HG03135 (cell line): ENCODE results near the gene RENBP.

Experiments used
- ATAC-seq: cut with Tn5 transposase; IDR thresholded peaks from one replicate; pipeline ENCODE4 v1.9.1; 2021; ENCODE audit warnings: mild to moderate bottlenecking, moderate library complexity; ENCODE audit not compliant: unreplicated experiment

RENBP gene

GRCh38 chrX:153937056-153937455 lies 7.4 kb downstream of the RENBP start:
- no peak for ATAC-seq

GRCh38 chrX:153935326-153935851 lies 9.1 kb downstream of the RENBP start:
- peak; percentile 13 for ATAC-seq

- ATAC-seq, result peak; percentile 81
Observed at GRCh38 chrX:153934762-153935325, 9.6 kb downstream of the RENBP start, which contains the start of gene NAA10. NAA10 (minus strand) TSS chrX:153935037; CDS start chrX:153934904, 133 bp downstream.

GRCh38 chrX:153934148-153934761 lies 10.2 kb downstream of the RENBP start:
- peak; percentile 14 for ATAC-seq

- no peak for ATAC-seq
Observed at GRCh38 chrX:153933748-153934147, 10.7 kb downstream of the RENBP start.

- ATAC-seq, result no peak
Observed at GRCh38 chrX:153932220-153932915, 12.1 kb downstream of the RENBP start.

GRCh38 chrX:153931748-153932147 lies 12.7 kb downstream of the RENBP start:
- no peak for ATAC-seq

- ATAC-seq, result no peak
Observed at GRCh38 chrX:153931151-153931550, 13.3 kb downstream of the RENBP start.

GRCh38 chrX:153930011-153930910 lies 14.2 kb downstream of the RENBP start:
- ATAC-seq, result no peak

- ATAC-seq, result no peak
Observed at GRCh38 chrX:153929576-153929975, 14.9 kb downstream of the RENBP start.

- ATAC-seq, result no peak
Observed at GRCh38 chrX:153928846-153929245, 15.6 kb downstream of the RENBP start.

- peak; percentile 73 for ATAC-seq
Observed at GRCh38 chrX:153927922-153928760, 16.3 kb downstream of the RENBP start.

- no peak for ATAC-seq
Observed at GRCh38 chrX:153927672-153927921, 16.8 kb downstream of the RENBP start.

GRCh38 chrX:153926858-153927671 lies 17.4 kb downstream of the RENBP start:
- ATAC-seq, result peak; percentile 50

- peak; percentile 0 for ATAC-seq
Observed at GRCh38 chrX:153926552-153926857, 17.9 kb downstream of the RENBP start.

GRCh38 chrX:153925739-153926551 lies 18.5 kb downstream of the RENBP start, which contains the start of gene ARHGAP4:
ARHGAP4 (minus strand) TSS chrX:153926264; CDS start chrX:153926202, 62 bp downstream.
- ATAC-seq, result no peak

GRCh38 chrX:153925387-153925738 lies 19.1 kb downstream of the RENBP start:
- no peak for ATAC-seq

- ATAC-seq, result no peak
Observed at GRCh38 chrX:153924149-153924861, 20.1 kb downstream of the RENBP start.
